ENCODE data around the gene ITLN1.

ITLN1 gene

DNA sequence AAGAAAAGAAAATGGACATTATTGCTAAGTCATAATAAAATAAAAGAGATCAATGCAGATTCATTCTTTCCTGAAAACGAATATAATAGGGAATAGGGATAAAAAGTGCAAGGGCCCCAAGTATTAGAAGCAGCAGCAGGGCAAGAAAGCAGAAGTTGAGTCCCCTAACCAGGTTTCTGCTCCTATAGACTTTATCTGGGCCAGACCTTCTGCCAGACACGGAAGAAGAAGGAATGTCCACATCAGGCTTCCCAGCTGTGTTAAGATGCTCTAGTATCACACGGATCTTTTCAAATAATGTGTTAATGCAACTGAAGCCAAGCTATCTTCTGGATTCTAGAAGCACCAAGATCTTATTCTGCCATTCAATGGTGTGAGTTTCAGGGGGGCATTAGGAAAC, 49.2 kb downstream of the ITLN1 start:
- peaks cover 5% of the 10 kb centered on the region for H3K27me3 Mint-ChIP-seq (ENCODE audit: low read depth)
- H3K4me3 Mint-ChIP-seq, result no peak overlapping the region
- H3K9me3 Mint-ChIP-seq, result no peaks in the 10 kb centered on the region
- TF ChIP-seq CTCF (IDR thresholded peaks at IDR 0.05; ENCODE audit: unreplicated experiment in 3 of 3), result no peak
- no peaks in the 10 kb centered on the region for H3K4me1 Mint-ChIP-seq
- H3K36me3 Mint-ChIP-seq (ENCODE audit: low read depth), result no peaks in the 10 kb centered on the region
- H3K27ac Mint-ChIP-seq, result no peak overlapping the region

GRCh38 chr1:160834945-160835565, 49.9 kb downstream of the ITLN1 start:
- H3K4me1 Mint-ChIP-seq, result no peaks in the 10 kb centered on the region
- no peak overlapping the region for H3K4me3 Mint-ChIP-seq
- H3K9me3 Mint-ChIP-seq, result no peaks in the 10 kb centered on the region
- TF ChIP-seq CTCF (IDR thresholded peaks at IDR 0.05; ENCODE audit: unreplicated experiment in 3 of 3), result peak; percentile 48 to 64 (median 59)
- H3K27me3 Mint-ChIP-seq (ENCODE audit: low read depth), result peaks cover 5% of the 10 kb centered on the region
- no peaks in the 10 kb centered on the region for H3K36me3 Mint-ChIP-seq (ENCODE audit: low read depth)
- no peak overlapping the region for H3K27ac Mint-ChIP-seq

GRCh38 chr1:160830321-160831153, 54.4 kb downstream of the ITLN1 start:
- Mint-ChIP-seq H3K27me3 (ENCODE audit: low read depth) (peaks cover 6% of the 10 kb centered on the region), H3K9me3 (no peaks in the 10 kb centered on the region), H3K4me3 (no peak overlapping the region), H3K36me3 (ENCODE audit: low read depth) (no peaks in the 10 kb centered on the region), H3K27ac (no peak overlapping the region), H3K4me1 (no peaks in the 10 kb centered on the region)
- peak; percentile 52 to 69 (median 57) for TF ChIP-seq CTCF (IDR thresholded peaks at IDR 0.05; ENCODE audit: unreplicated experiment in 3 of 3)

DNA sequence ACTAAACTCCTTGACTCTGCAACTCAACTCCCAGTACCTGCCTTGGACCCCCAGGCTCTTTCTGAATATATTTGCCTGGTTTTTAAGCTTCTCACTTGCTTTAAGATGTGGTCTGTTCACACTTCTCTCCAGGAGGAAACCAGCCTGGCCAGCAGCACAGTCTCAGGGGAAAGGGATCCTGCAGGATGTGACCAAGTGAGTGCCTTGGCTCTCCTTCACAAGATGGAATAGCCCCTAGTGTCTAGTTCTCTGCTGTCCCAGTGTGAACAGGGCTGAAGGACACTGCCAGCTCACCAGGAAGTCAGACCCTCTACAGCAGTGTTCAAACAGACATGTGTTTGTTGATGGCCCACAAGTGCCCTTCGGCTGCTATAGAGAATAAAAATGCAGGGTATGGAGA, 55.2 kb downstream of the ITLN1 start:
- Mint-ChIP-seq H3K9me3 (no peaks in the 10 kb centered on the region), H3K27ac (no peak overlapping the region), H3K4me1 (no peaks in the 10 kb centered on the region), H3K27me3 (ENCODE audit: low read depth) (peaks cover 6% of the 10 kb centered on the region), H3K36me3 (ENCODE audit: low read depth) (no peaks in the 10 kb centered on the region), H3K4me3 (no peak overlapping the region)
- no peak for TF ChIP-seq CTCF (IDR thresholded peaks at IDR 0.05; ENCODE audit: unreplicated experiment in 3 of 3)

DNA sequence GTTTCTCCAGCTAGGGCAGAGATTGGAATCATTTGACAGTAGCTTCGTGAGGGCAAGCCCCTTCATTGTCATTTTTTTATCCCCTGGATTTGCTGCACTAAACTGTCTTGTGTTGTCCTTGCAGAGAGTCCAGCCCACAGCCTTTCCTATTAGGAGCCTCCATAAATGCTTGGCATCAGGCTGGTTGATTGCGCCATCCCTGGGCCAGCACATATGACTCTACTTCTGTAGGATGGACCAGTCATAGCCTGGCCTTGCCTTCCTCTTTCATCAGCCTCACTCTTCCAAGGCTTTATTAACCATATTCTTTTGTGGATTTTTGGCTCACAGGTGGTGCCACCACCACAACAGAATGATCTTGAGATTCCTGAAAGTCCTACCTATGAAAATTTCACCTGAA, 57.6 kb downstream of the ITLN1 start:
- no peak for TF ChIP-seq CTCF (IDR thresholded peaks at IDR 0.05; ENCODE audit: unreplicated experiment in 3 of 3)
- Mint-ChIP-seq H3K27ac (no peak overlapping the region), H3K9me3 (no peaks in the 10 kb centered on the region), H3K36me3 (ENCODE audit: low read depth) (no peaks in the 10 kb centered on the region), H3K4me3 (no peak overlapping the region), H3K27me3 (ENCODE audit: low read depth) (peaks cover 6% of the 10 kb centered on the region), H3K4me1 (no peaks in the 10 kb centered on the region)

Measured in nephron (organoid).